T-cell (primary cell): ENCODE measurements around the gene NAA40. TPM values are rescaled to one million over a fixed set of nuclear protein-coding genes. Genes with fewer than 3 reads are reported as not detected.

Experiments used
- ATAC-seq, 4 experiments: fragments of 200-7000 bp in 3 of 4; fragments of 150-1000 bp in 1 of 4; cut with Tn5 transposase; replicated peaks in 1 of 4; 1 replicate in 3 of 4; 2 replicates in 1 of 4; pipeline ENCODE4 v1.10.0; 2021; ENCODE audit warnings: moderate library complexity in 3 of 4, mild to moderate bottlenecking in 2 of 4, moderate number of reproducible peaks in 1 of 4
- CTCF ChIA-PET, 2 donors: fragments of 300-600 bp; sonication (Branson Sonifier 250); formaldehyde crosslinking; loops; one replicate each; lab custom pipeline; 2022; ENCODE audit warnings: antibody characterized with exemption in 2 of 2; lab: Charles Lee
- POLR2A ChIA-PET, 2 donors: fragments of 300-600 bp; sonication (Branson Sonifier 250); formaldehyde crosslinking; loops; one replicate each; lab custom pipeline; 2022; ENCODE audit warnings: antibody characterized with exemption in 2 of 2; lab: Charles Lee
- DNase-seq, 35 experiments: peaks; one replicate each; pipeline versions ENCODE4 v3.0.0 to v3.0.0-alpha.2; 2013 to 2023
- H3K27ac ChIP-seq: one replicate; pipeline ENCODE4 v1.5.1; 2013; ENCODE audit warnings: low read length
- H3K27me3 ChIP-seq, 2 experiments: replicated peaks in 1 of 2; 1 replicate in 1 of 2; 2 replicates in 1 of 2; pipeline versions ENCODE4 v1.6.1 to v1.7.0; 2013; ENCODE audit warnings: low read length in 1 of 2, mixed read lengths in 1 of 2; ENCODE audit not compliant: control insufficient read depth in 2 of 2, insufficient read depth in 2 of 2; ENCODE audit errors: extremely low read depth in 1 of 2
- H3K36me3 ChIP-seq, 2 donors: 1 replicate in 1 of 2; 2 replicates in 1 of 2; pipeline versions ENCODE4 v1.6.1 to v1.7.0; 2013; ENCODE audit warnings: low read length in 1 of 2; ENCODE audit not compliant: control insufficient read depth in 2 of 2, insufficient read depth in 1 of 2; ENCODE audit errors: extremely low read depth in 1 of 2
- H3K4me1 ChIP-seq, 2 experiments: 1 replicate in 1 of 2; 2 replicates in 1 of 2; pipeline versions ENCODE4 v1.6.1 to v1.7.0; 2013; ENCODE audit warnings: low read length in 2 of 2, mixed read lengths in 1 of 2; ENCODE audit not compliant: insufficient read depth in 2 of 2, control insufficient read depth in 1 of 2; ENCODE audit errors: extremely low read depth in 1 of 2
- H3K4me3 ChIP-seq, 2 donors: 1 replicate in 1 of 2; 2 replicates in 1 of 2; pipeline versions ENCODE4 v1.5.1 to v1.7.0; 2013; ENCODE audit warnings: mild to moderate bottlenecking in 2 of 2, low read length in 1 of 2, moderate library complexity in 1 of 2; ENCODE audit not compliant: control insufficient read depth in 1 of 2; ENCODE audit errors: extremely low read depth in 1 of 2
- H3K9me3 ChIP-seq: 2 replicates; pipeline ENCODE4 v1.7.0; 2013
- H3K27ac Mint-ChIP-seq, 2 donors: one replicate each; pipeline ENCODE4 v1.8.0; 2020 to 2021; ENCODE audit warnings: mild to moderate bottlenecking in 2 of 2, mixed read lengths in 2 of 2
- H3K27me3 Mint-ChIP-seq, 2 donors: one replicate each; pipeline ENCODE4 v1.8.0; 2021 to 2022; ENCODE audit warnings: mixed read lengths in 2 of 2
- H3K36me3 Mint-ChIP-seq: one replicate; pipeline ENCODE4 v1.8.0; 2021; ENCODE audit warnings: mixed read lengths
- H3K4me1 Mint-ChIP-seq, 3 donors: one replicate each; pipeline ENCODE4 v1.8.0; 2020 to 2022; ENCODE audit warnings: mixed read lengths in 3 of 3, mild to moderate bottlenecking in 1 of 3
- H3K4me3 Mint-ChIP-seq, 3 donors: one replicate each; pipeline ENCODE4 v1.8.0; 2020 to 2022; ENCODE audit warnings: mild to moderate bottlenecking in 3 of 3, mixed read lengths in 3 of 3, moderate library complexity in 3 of 3
- H3K9me3 Mint-ChIP-seq, 3 donors: one replicate each; pipeline ENCODE4 v1.8.0; 2020 to 2022; ENCODE audit warnings: mixed read lengths in 3 of 3
- WGBS: methylation state at CpG from one replicate; pipeline ENCODE4 v1.1.5; 2013; ENCODE audit warnings: missing lambda C conversion rate; ENCODE audit not compliant: insufficient coverage; 5-methylcytosine and 5-hydroxymethylcytosine counted together
- total RNA-seq, 35 experiments: library from RNA in 6 of 35; stranded (reverse) in 6 of 35; fragments of 120-200 nt in 1 of 35; gene quantifications; one replicate each; pipeline versions ENCODE4 v1.2.1 to v1.2.4 and lab custom pipeline; 2013 to 2026

The NAA40 gene
- total RNA-seq, 5 donors from 2014 or later (not counting 1 experiment from before 2014, with no cell fraction given) = 19.0 to 27.5 (median 23.5) TPM

DNA sequence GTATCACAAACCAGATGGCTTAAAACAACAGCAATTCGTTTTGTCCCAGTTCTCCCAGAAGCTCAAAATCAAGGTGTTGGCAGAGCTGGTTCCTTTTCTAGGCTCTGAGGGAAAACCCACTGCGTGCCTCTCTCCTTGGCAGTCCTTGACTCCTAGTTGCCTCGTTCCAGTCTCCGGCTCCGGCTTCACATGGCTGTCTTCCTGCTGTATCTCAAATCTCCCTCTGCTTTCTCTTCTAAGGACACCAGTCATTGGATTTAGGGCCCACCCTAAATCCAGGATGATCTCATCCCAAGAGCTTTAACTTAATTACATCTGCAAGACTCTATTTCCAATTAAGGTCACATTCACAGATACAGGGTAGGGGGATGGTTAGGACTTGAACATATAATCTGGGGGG, 9.2 kb upstream of the NAA40 start:
- Mint-ChIP-seq H3K27me3 (no peaks in the 10 kb centered on the region), H3K9me3 (no peaks in the 10 kb centered on the region), H3K4me1 (no peaks in the 10 kb centered on the region), H3K4me3 (no peak overlapping the region), H3K36me3 (no peaks in the 10 kb centered on the region), H3K27ac (no peak overlapping the region)
- Histone ChIP-seq H3K36me3 (no peaks in the 10 kb centered on the region), H3K27me3 (peaks cover 0 to 7% of the 10 kb centered on the region in 2 experiments), H3K4me1 (no peaks in the 10 kb centered on the region), H3K27ac (no peak overlapping the region), H3K4me3 (no peak overlapping the region), H3K9me3 (no peaks in the 10 kb centered on the region)
- ChIA-PET CTCF (no interaction called here), POLR2A (interaction anchor here in 1 of 2 donors (0.6 kb wide), 1 partner anchor 9 kb away, joined by 4 read pairs; the partner anchor contains the start of gene NAA40)
- 81% methylated on average over 5 of the region's 5 CpGs for WGBS
- no peak for ATAC-seq
- no peak for DNase-seq

DNA sequence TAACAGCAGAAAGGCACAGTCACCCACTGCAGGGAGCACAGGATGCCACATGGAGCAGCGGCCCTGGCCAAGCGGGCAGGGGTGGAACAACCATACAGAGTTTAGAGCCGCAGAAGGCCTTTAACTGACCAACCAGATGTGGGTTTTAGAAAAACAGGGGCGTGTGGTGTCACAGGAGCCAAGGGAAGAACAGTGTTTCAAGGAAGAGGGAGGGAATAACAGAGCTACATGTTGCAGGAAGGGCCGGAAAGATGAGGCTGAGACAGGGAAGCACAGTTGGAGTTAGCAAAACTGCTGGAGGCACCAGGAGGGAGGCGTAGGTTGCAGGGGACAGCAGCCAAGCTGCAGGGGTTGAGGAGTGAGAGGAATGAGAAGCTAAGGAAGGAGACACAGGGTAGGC, 7.8 kb upstream of the NAA40 start:
- H3K4me3 ChIP-seq = no peak overlapping the region
- no peaks in the 10 kb centered on the region for H3K27me3 Mint-ChIP-seq
- POLR2A ChIA-PET = no interaction called here
- no peak overlapping the region for H3K4me3 Mint-ChIP-seq
- no peaks in the 10 kb centered on the region for H3K4me1 ChIP-seq
- H3K27ac ChIP-seq = no peak overlapping the region
- DNase-seq (no peak), ATAC-seq (no peak)
- WGBS = 79% methylated on average over 4 of the region's 6 CpGs
- H3K36me3 Mint-ChIP-seq = no peaks in the 10 kb centered on the region
- peaks cover 0 to 7% of the 10 kb centered on the region in 2 experiments for H3K27me3 ChIP-seq
- no peaks in the 10 kb centered on the region for H3K9me3 Mint-ChIP-seq
- no peaks in the 10 kb centered on the region for H3K36me3 ChIP-seq
- no peaks in the 10 kb centered on the region for H3K9me3 ChIP-seq
- H3K27ac Mint-ChIP-seq = no peak overlapping the region
- no peaks in the 10 kb centered on the region for H3K4me1 Mint-ChIP-seq
- CTCF ChIA-PET = no interaction called here

DNA sequence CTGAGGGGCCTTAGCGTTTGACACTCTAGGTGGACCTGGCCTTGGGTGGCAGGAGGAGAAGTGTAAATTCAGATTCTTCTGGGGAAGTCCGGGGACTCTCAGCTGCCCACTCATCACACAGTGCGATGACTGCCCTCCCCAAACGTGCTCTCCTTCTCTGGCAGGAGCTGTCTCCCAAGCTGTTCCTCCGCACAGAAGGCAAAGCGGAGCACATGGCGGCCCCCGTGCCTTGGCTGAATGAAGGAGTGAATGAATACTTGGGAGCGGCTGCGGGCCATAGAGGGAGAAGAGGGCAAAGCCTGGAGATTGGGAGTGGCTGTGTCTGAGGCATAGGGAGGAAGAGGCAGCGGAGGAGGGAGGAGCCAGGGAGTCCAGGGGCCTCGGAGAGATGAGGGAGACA, 6.9 kb upstream of the NAA40 start:
- Mint-ChIP-seq H3K9me3 (no peaks in the 10 kb centered on the region), H3K4me1 (no peaks in the 10 kb centered on the region), H3K27me3 (no peaks in the 10 kb centered on the region), H3K27ac (no peak overlapping the region), H3K4me3 (no peak overlapping the region), H3K36me3 (no peaks in the 10 kb centered on the region)
- H3K36me3 ChIP-seq = no peaks in the 10 kb centered on the region
- no peak overlapping the region for H3K4me3 ChIP-seq
- H3K27ac ChIP-seq = no peak overlapping the region
- ChIA-PET POLR2A (no interaction called here), CTCF (no interaction called here)
- H3K4me1 ChIP-seq = no peaks in the 10 kb centered on the region
- peaks cover 0 to 7% of the 10 kb centered on the region in 2 experiments for H3K27me3 ChIP-seq
- DNase-seq (no peak), ATAC-seq (no peak)
- no peaks in the 10 kb centered on the region for H3K9me3 ChIP-seq
- WGBS = 79% methylated on average over 9 of the region's 12 CpGs

- no peaks in the 10 kb centered on the region for H3K36me3 ChIP-seq
- no peak overlapping the region for H3K4me3 Mint-ChIP-seq
- ATAC-seq = no peak
- WGBS = 67% methylated on average over 1 of the region's 1 CpG
- no peaks in the 10 kb centered on the region for H3K9me3 Mint-ChIP-seq
- CTCF ChIA-PET = interaction anchor here in 1 of 2 donors (0.6 kb wide), 1 partner anchor 922 kb away, joined by 3 read pairs; no protein-coding TSS in a partner anchor
- no peak overlapping the region for H3K27ac ChIP-seq
- H3K4me1 Mint-ChIP-seq = peaks cover 7 to 11% (median 10%) of the 10 kb centered on the region in 3 donors
- H3K27me3 ChIP-seq = no peaks in the 10 kb centered on the region
- POLR2A ChIA-PET = no interaction called here
- peaks cover 0 to 9% of the 10 kb centered on the region in 2 experiments for H3K4me1 ChIP-seq
- no peaks in the 10 kb centered on the region for H3K27me3 Mint-ChIP-seq
- H3K4me3 ChIP-seq = no peak overlapping the region
- no peak for DNase-seq
- no peaks in the 10 kb centered on the region for H3K36me3 Mint-ChIP-seq
- no peaks in the 10 kb centered on the region for H3K9me3 ChIP-seq
- H3K27ac Mint-ChIP-seq = no peak overlapping the region
Observed at GRCh38 chr11:63933459-63933858, 5.3 kb upstream of the NAA40 start.

DNA sequence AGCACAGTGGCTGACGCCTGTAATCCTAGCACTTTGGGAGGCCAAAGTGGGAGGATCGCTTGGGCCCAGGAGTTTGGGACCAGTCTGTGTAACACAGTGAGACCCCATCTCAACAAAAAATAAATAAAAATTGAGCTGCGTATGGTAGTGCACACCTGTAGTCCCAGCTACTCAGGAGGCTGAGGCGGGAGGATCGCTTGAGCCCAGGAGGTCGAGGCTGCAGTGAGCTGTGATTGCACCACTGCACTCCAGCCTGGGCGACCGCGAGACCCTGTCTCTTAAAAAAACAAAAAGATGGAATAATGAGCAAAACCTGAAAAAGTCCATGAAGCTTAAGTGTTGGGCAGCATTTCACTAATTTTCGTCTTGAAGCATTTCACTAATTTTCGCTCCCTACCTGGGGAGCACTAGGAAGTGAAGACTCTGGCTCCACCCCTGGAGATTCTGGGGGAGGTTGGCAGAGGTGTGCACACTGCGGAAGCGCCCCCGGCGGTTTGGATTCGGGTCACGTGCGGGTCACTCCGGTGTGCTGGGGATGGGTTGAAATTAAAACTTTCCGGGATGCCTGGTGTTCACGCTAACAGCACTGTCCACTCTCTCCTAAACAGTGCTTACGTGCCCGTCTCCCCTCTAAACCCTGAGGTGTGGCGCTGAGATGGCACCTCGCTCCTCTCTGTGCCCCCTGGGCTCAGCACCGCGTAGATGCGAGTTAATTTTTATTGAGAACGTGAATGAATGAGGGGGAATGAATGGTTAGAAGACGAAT, 906 bp upstream of the NAA40 start:
- ChIA-PET CTCF (no interaction called here), POLR2A (no interaction called here)
- peak overlapping the region; percentile 72 for H3K27ac ChIP-seq
- no peaks in the 10 kb centered on the region for H3K9me3 ChIP-seq
- Mint-ChIP-seq H3K27ac (peak overlapping the region; percentile 82), H3K4me1 (peaks cover 17 to 27% (median 22%) of the 10 kb centered on the region in 3 donors), H3K27me3 (no peaks in the 10 kb centered on the region), H3K36me3 (no peaks in the 10 kb centered on the region), H3K4me3 (peak overlapping the region; percentile 89 to 96 (median 90)), H3K9me3 (no peaks in the 10 kb centered on the region)
- H3K4me1 ChIP-seq = peaks cover 4 to 24% of the 10 kb centered on the region in 2 experiments
- no peaks in the 10 kb centered on the region for H3K36me3 ChIP-seq
- DNase-seq (no peak), ATAC-seq (peak; percentile 3 to 19 (median 8))
- H3K27me3 ChIP-seq = no peaks in the 10 kb centered on the region
- WGBS = 44% methylated on average over 16 of the region's 30 CpGs
- peak overlapping the region; percentile 71 to 85 for H3K4me3 ChIP-seq

DNA sequence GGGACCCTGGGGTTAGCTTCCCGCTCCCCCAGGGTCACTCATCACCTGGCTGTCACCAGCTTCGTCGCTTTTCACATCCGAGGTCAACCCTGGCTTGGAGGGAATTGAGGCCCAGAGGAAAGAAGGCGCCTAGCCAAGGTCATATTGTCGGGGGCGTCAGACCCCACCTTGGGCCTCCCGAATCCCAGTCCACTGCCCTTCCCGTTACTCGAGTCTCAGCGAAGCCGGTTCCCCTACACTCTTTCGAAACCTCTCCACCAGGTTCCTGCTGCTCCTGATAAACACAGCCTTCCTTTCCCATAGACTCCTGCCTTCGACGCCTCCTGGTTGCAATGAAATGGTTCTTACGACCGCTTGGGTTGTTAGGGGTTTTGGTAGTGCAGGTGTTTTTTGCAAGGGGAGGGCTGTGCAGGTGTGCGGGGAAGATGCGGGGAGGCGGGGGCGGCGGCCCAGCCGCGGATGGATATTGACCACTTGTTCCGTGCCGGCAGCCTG, 642 bp downstream of the NAA40 start:
- no peaks in the 10 kb centered on the region for H3K36me3 Mint-ChIP-seq
- peak overlapping the region; percentile 44 to 73 for H3K27ac Mint-ChIP-seq
- peaks cover 17 to 29% (median 25%) of the 10 kb centered on the region in 3 donors for H3K4me1 Mint-ChIP-seq
- peak in 1 of 35 experiments; percentile 29 for DNase-seq
- H3K9me3 Mint-ChIP-seq = no peaks in the 10 kb centered on the region
- Histone ChIP-seq H3K4me1 (peaks cover 4 to 24% of the 10 kb centered on the region in 2 experiments), H3K27me3 (no peaks in the 10 kb centered on the region), H3K36me3 (no peaks in the 10 kb centered on the region), H3K9me3 (no peaks in the 10 kb centered on the region), H3K4me3 (peak overlapping the region; percentile 52 to 85), H3K27ac (peak overlapping the region; percentile 23)
- 0% methylated on average over 10 of the region's 26 CpGs for WGBS
- ChIA-PET POLR2A (interaction anchor here in 1 of 2 donors (0.5 to 0.6 kb wide), 2 partner anchors 10 to 124 kb away, joined by 4 to 6 read pairs; no protein-coding TSS in a partner anchor), CTCF (interaction anchor here in 1 of 2 donors (0.6 kb wide), 1 partner anchor 224 kb away, joined by 4 read pairs; no protein-coding TSS in a partner anchor)
- H3K4me3 Mint-ChIP-seq = peak overlapping the region; percentile 89 to 96 (median 90)
- no peak for ATAC-seq
- no peaks in the 10 kb centered on the region for H3K27me3 Mint-ChIP-seq
